GM12873 (cell line): Measurements from ENCODE around the gene ADARB2.

Experiments used
- CTCF ChIP-seq: IDR thresholded peaks from 2 replicates; pipeline ENCODE4 v1.5.1; 2012; ENCODE audit warnings: low read depth, mild to moderate bottlenecking, moderate library complexity, low read length, control low read depth; ENCODE audit not compliant: insufficient read depth; ENCODE audit errors: missing control alignments

Gene ADARB2

GRCh38 chr10:1185911-1186682 lies 551.2 kb downstream of the ADARB2 start:
- TF ChIP-seq CTCF, result no peak

DNA sequence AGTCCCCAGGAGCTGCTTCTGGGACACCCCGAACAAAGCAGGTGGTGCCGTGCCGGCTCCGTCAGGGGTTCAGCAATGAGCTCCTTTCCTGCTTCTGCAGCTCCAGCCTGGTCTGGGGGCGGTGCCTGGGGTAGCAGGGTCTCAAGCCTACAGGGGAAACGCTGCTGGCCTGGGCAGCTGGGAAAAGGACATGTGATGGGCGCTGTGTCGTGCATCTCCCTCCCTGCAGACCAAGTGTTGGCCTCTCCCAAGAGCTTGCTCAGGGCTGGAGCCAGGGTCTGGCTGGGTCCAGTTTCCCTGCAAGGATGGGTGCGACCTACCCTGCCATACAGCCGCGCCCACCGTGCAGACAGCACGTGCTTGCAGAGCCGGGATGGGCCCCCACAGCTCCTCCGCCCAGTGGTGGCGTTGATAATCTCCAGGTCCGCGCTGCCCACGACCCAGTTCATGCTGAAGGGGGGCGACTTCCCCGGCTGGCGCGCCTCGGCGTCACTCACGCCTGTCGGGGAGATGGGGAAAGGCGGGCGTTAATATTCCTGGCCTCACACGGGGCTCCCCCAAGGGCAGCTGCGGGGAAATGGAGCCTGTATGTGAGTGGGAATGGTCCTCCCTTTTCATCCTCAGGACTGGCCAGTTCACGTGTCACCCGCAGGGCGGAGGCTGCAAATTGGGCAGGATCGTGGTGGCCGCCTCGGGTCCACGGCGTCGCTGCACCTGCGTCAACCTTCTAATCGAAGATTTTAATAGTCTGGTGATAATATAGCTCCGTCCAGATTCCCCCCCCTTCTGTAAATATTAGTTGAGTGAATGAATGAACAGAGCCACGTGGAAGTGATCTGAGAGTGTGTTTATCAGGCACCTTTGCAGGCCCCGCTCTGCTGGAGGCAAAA lies 552.5 kb downstream of the ADARB2 start:
- no peak for TF ChIP-seq CTCF

GRCh38 chr10:1183701-1184100 lies 553.6 kb downstream of the ADARB2 start:
- TF ChIP-seq CTCF, result no peak

DNA sequence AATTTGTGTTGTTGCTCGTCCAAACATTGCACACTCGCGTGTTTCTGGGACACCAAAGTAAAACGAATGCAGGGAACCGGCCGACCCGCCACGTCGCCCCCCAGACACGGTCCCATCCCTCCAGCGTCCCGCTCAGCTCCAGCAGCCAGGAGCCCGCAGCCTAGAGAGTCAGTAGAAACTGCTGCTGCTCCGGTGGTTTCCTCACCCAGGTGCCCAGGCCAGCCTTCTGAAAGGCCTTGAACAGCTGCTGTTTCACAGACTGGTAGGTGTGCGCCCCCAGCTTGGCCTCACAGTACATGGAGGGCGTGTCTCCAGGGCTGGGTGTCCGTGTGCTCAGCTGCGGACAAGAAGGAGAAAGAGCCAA lies 554.3 kb downstream of the ADARB2 start:
- no peak for TF ChIP-seq CTCF

DNA sequence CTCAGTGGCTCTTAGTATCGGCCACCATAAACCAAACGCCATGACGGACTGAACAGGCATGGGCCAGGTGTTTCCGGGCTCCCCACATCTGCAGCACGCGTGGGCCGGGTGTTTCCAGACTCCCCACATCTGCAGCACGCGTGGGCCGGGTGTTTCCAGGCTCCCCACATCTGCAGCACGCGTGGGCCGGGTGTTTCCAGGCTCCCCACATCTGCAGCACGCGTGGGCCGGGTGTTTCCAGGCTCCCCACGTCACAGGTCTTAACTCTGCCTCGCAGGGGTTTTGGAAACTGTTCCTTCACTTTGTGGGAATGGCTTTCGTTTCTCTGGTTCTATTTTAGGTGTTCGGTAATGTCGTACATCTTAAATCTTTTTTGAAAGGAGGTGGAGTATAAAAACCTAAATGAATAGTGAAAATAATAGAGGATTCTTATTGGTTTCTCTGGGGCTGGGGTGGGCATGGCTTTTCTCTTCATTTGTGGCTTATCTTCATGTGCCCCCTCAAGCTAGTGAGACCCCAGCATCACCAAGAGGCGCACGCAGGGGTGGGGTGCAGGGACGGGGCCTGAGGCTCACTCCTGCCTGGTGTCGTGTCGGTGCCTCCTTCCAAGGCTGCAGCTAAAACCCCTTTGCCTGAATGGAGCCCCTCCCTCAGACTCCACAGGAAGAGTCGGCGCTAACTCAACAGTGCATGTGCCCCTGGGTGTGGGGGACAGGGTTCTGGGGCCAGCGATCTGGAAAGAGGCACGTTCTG lies 554.9 kb downstream of the ADARB2 start:
- TF ChIP-seq CTCF, result no peak

DNA sequence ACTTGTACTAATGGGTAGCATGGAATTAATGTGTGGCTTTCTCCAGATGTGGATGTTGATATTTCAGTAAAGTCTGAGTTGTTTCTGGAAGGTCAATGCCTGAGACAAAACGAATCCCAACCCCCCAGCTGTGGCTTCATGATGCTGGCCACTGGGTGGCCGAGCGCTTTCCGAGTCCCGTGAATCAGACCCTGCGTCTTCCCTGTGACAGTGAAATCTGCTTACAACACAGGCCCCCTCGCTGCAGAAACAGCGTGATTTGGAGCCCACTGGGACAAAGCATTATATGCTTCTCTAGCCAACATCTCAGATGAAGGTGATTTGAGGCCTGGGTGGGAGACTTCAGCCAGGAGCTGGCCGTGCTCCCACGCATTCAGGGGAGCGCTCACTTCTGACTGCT lies 556.5 kb downstream of the ADARB2 start:
- no peak for TF ChIP-seq CTCF
